HEK293 (cell line): ENCODE measurements around the gene DCAF15.

ENCODE experiments used
- CTCF ChIA-PET: fragments of 350-600 bp; formaldehyde crosslinking; extraction: SDS; loops from one replicate; lab custom pipeline; 2021; ENCODE audit warnings: antibody characterized with exemption; lab: Yijun Ruan, JAX
- POLR2A ChIA-PET: fragments of 300-600 bp; formaldehyde crosslinking; extraction: SDS; loops from one replicate; lab custom pipeline; 2020; ENCODE audit warnings: antibody characterized with exemption, inconsistent platforms; lab: Yijun Ruan, JAX
- H3K27ac ChIP-seq: fragments of 200-500 bp; sonication (Bioruptor generic); 2 replicates; pipeline ENCODE4 v1.5.1; 2014; ENCODE audit warnings: low read depth, low read length, control low read depth, inconsistent platforms; ENCODE audit errors: extremely low read depth
- H3K36me3 ChIP-seq, 2 experiments: fragments of 200-500 bp in 1 of 2; sonication (Bioruptor generic) in 1 of 2; 1 replicate in 1 of 2; 2 replicates in 1 of 2; pipeline ENCODE4 v1.5.1; 2014 to 2017; ENCODE audit warnings: inconsistent platforms in 2 of 2, low read length in 2 of 2; ENCODE audit not compliant: control insufficient read depth in 2 of 2, insufficient read depth in 1 of 2
- H3K4me1 ChIP-seq: fragments of 200-500 bp; sonication (Bioruptor generic); 2 replicates; pipeline ENCODE4 v1.5.1; 2014; ENCODE audit warnings: mild to moderate bottlenecking, low read length, inconsistent platforms; ENCODE audit not compliant: control insufficient read depth, insufficient read depth
- H3K4me3 ChIP-seq: 2 replicates; pipeline ENCODE4 v1.5.1; 2011; ENCODE audit warnings: low read depth, mild to moderate bottlenecking, control low read depth, low read length, moderate library complexity
- H3K9me3 ChIP-seq: fragments of 200-500 bp; sonication (Bioruptor generic); 2 replicates; pipeline ENCODE4 v1.5.1; 2014; ENCODE audit warnings: low read depth, low read length, inconsistent platforms; ENCODE audit not compliant: control insufficient read depth, insufficient read depth
- TRIM28 ChIP-seq: IDR thresholded peaks from 2 replicates; pipeline ENCODE4 v1.6.1; 2011; ENCODE audit warnings: low read length, control low read depth, borderline replicate concordance
- ZBTB20 ChIP-seq: fragments of 450-650 bp; formaldehyde crosslinking; IDR thresholded peaks from 2 replicates; pipeline ENCODE4 v1.5.1; 2016; ENCODE audit warnings: missing biosample characterization, missing genetic modification characterization
- ZBTB48 ChIP-seq: fragments of 450-650 bp; formaldehyde crosslinking; IDR thresholded peaks from 2 replicates; pipeline ENCODE4 v1.5.1; 2016; ENCODE audit warnings: missing biosample characterization, missing genetic modification characterization
- ZBTB6 ChIP-seq: fragments of 450-650 bp; formaldehyde crosslinking; IDR thresholded peaks from 2 replicates; pipeline ENCODE4 v1.5.1; 2017; ENCODE audit warnings: missing biosample characterization, missing genetic modification characterization
- ZNF354C ChIP-seq: fragments of 450-650 bp; formaldehyde crosslinking; IDR thresholded peaks from 2 replicates; pipeline ENCODE4 v1.5.1; 2016; ENCODE audit warnings: missing biosample characterization, missing genetic modification characterization, low read depth, borderline replicate concordance
- ZNF362 ChIP-seq: fragments of 450-650 bp; formaldehyde crosslinking; IDR thresholded peaks from 2 replicates; pipeline ENCODE4 v1.5.1; 2016; ENCODE audit warnings: missing biosample characterization, missing genetic modification characterization
- ZNF423 ChIP-seq: fragments of 450-650 bp; formaldehyde crosslinking; IDR thresholded peaks from 2 replicates; pipeline ENCODE4 v1.5.1; 2016; ENCODE audit warnings: missing biosample characterization, missing genetic modification characterization
- ZNF518A ChIP-seq: fragments of 450-650 bp; formaldehyde crosslinking; conservative IDR thresholded peaks from 2 replicates; pipeline ENCODE4 v1.5.1; 2016; ENCODE audit warnings: low read depth, missing biosample characterization, missing genetic modification characterization
- ZNF670 ChIP-seq: fragments of 450-650 bp; formaldehyde crosslinking; IDR thresholded peaks from 2 replicates; pipeline ENCODE4 v1.5.1; 2016; ENCODE audit warnings: missing biosample characterization, missing genetic modification characterization, low read depth
- ZNF837 ChIP-seq: fragments of 450-650 bp; formaldehyde crosslinking; IDR thresholded peaks from 2 replicates; pipeline ENCODE4 v1.5.1; 2016; ENCODE audit warnings: missing biosample characterization, missing genetic modification characterization
- ZSCAN23 ChIP-seq: fragments of 450-650 bp; formaldehyde crosslinking; IDR thresholded peaks from 2 replicates; pipeline ENCODE4 v1.5.1; 2016; ENCODE audit warnings: missing biosample characterization, missing genetic modification characterization

Gene DCAF15

GRCh38 chr19:13995017-13995728, 42.9 kb downstream of the DCAF15 start:
- H3K4me3 ChIP-seq, result no peak overlapping the region
- peaks cover 11 to 37% of the 10 kb centered on the region in 2 experiments; a peak in 2 of 3 replicates for H3K36me3 ChIP-seq
- ChIA-PET POLR2A (interaction anchor here (1.0 kb wide), 1 partner anchor 12 kb away, joined by 5 read pairs; no protein-coding TSS in a partner anchor), CTCF (interaction anchor here (0.5 to 0.8 kb wide), 4 partner anchors 64 to 158 kb away, joined by 3 read pairs; no protein-coding TSS in a partner anchor)
- no peaks in the 10 kb centered on the region for H3K4me1 ChIP-seq
- H3K27ac ChIP-seq, result no peak overlapping the region
- H3K9me3 ChIP-seq, result no peaks in the 10 kb centered on the region
- no peak for TF ChIP-seq ZSCAN23 (tag by site-specific recombination)
- TF ChIP-seq ZBTB20 (tag by site-specific recombination), result no peak
- TF ChIP-seq ZBTB6 (tag by site-specific recombination), result no peak
- no peak for TF ChIP-seq ZNF354C (tag by site-specific recombination)
- TF ChIP-seq ZNF423, result no peak
- TF ChIP-seq ZBTB48 (tag by site-specific recombination), result no peak
- TF ChIP-seq ZNF670 (tag by site-specific recombination), result no peak
- no peak for TF ChIP-seq ZNF837

GRCh38 chr19:13995878-13996765, 43.8 kb downstream of the DCAF15 start:
- TF ChIP-seq TRIM28, result no peak
- 0 out of 2 replicates have a peak, but pooled peaks have one; percentile 77 for TF ChIP-seq ZNF362 (tag by site-specific recombination)
- TF ChIP-seq ZNF518A (tag by site-specific recombination), result no peak
- no peak overlapping the region for H3K27ac ChIP-seq
- H3K4me1 ChIP-seq, result no peaks in the 10 kb centered on the region
- no peaks in the 10 kb centered on the region for H3K9me3 ChIP-seq
- CTCF ChIA-PET, result interaction anchor here (0.6 kb wide), 2 partner anchors 76 to 98 kb away, joined by 3 read pairs; no protein-coding TSS in a partner anchor
- POLR2A ChIA-PET, result interaction anchor here (0.7 to 1.0 kb wide), 2 partner anchors 13 to 36 kb away, joined by 4 to 5 read pairs; partner anchors contain the start of gene IL27RA
- H3K36me3 ChIP-seq, result peaks cover 6 to 37% of the 10 kb centered on the region in 2 experiments; a peak in 2 of 3 replicates
- H3K4me3 ChIP-seq, result no peak overlapping the region
